AG09309 (cell line): ENCODE data around the gene ZNF385B.

Experiments used
- DNase-seq: peaks from one replicate; pipeline ENCODE4 v3.0.0-alpha.2; 2010; ENCODE audit warnings: low read depth
- H3K4me3 ChIP-seq: 2 replicates; pipeline ENCODE4 v1.5.1; 2011; ENCODE audit warnings: mild to moderate bottlenecking, low read depth, low read length, moderate library complexity; ENCODE audit not compliant: control insufficient read depth
- CTCF ChIP-seq: IDR thresholded peaks from 2 replicates; pipeline ENCODE4 v1.5.1; 2011; ENCODE audit warnings: mild to moderate bottlenecking, low read depth, low read length, inconsistent platforms; ENCODE audit not compliant: insufficient read depth, control insufficient read depth; ENCODE audit errors: missing control alignments

ZNF385B gene

GRCh38 chr2:179842498-179843153 lies 18.8 kb downstream of the ZNF385B start:
- TF ChIP-seq CTCF, result peak; percentile 44
- no peak overlapping the region for H3K4me3 ChIP-seq
- DNase-seq, result no peak

- no peak for TF ChIP-seq CTCF
- DNase-seq, result no peak
- no peak overlapping the region for H3K4me3 ChIP-seq
Measured at GRCh38 chr2:179840840-179841239, 20.6 kb downstream of the ZNF385B start.

DNA sequence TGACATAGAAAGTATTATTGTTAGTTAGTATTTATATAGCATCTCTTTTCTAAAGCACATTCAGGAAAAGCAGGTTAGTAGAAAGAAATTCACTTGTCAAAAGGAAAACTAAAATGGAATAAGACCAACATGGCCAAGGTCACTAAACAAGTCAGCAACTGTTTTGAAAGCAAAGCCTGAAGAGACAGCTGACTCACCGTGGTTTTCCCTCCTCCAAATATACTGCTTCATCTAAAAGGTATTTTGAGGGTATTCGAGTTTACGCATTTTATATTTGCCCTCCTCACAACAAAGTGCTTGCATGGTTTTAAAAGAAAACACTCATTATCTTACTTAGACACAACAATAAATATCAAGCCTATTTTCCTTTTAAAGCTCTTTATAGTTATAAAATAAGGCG lies 24.0 kb downstream of the ZNF385B start:
- no peak for TF ChIP-seq CTCF
- peak; percentile 24 for DNase-seq
- H3K4me3 ChIP-seq, result no peak overlapping the region

DNA sequence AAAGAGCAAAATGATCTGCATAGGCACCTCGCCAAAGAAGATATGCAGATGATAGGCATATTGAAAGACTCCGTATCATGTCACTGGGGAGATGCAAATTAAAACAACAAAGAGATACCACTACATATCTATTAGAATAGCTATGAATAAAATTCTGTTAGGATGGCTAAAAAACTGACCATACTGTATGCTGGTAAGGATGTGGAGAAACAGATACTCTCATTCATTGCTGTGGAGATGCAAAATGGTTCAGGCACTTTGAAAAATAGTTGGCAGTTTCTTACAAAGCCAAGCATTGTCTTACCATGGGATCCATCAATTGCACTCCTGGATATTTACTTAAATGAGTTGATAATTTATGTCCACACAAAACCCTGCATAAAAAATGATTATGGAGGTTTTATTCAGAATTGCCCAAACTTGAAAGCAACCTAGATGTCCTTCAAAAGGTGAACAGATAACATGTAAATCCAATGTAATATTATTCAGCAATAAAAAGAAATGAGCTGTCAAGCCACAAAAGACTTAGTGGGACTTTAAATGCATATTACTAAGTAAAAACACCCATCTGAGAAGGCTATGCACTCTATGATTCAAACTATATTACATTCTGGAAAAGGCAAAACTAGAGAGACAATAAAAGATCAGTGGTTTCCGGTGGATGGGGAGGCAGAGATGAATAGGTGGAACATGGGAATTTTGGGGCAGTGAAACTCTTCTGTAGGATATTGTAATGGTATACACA lies 31.2 kb downstream of the ZNF385B start:
- no peak for DNase-seq
- no peak for TF ChIP-seq CTCF
- no peak overlapping the region for H3K4me3 ChIP-seq

DNA sequence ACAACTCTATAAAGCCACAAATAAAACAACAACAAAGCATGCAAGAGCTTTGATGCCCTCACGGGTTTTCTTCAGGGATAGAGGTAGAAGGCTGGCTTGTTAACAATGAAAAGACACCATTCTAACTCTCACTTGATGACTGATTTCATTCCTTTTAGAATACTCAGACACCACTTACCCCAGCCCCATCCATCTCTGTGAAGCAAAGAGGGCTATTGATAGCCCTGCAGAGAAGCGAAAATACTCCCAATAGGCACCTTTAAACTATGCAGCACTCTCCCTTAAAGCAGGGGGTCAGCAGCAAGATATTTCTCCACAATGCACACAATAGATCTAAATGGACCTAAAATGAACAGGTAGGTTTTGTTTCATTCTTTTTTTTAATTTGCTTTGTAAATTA lies 35.1 kb downstream of the ZNF385B start:
- DNase-seq, result no peak
- H3K4me3 ChIP-seq, result no peak overlapping the region
- no peak for TF ChIP-seq CTCF

DNA sequence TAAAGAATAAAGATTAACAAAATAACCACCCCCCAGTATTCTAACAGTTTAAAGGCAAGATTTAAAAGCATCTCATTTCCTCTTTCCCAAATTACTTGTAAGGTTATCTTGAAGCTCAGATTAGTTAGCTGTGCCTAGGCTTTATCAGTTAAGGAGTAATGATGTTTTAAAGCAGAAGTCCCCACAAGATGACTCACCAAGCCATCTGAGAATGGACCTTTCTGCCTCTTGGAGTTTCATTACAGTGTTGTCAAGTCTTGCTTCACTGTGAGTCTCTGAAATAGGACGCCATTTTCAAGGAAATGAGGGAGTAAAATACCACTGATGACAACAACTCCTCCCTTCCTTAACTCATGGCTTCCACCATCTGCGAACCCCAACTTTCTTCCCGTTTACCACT lies 35.9 kb downstream of the ZNF385B start:
- no peak for TF ChIP-seq CTCF
- no peak overlapping the region for H3K4me3 ChIP-seq
- DNase-seq, result no peak
